DND-41 (cell line): ENCODE data around the gene CRYL1.

Source experiments
- EZH2 ChIP-seq: IDR thresholded peaks from 3 replicates; pipeline ENCODE4 v1.6.1; 2012; ENCODE audit warnings: borderline replicate concordance, low read depth, mild to moderate bottlenecking, moderate library complexity, low read length, inconsistent platforms; ENCODE audit not compliant: severe bottlenecking
- TF ChIP-seq, protein P1 (sequence below): IDR thresholded peaks from 2 replicates; pipeline ENCODE4 v1.5.1; 2012; ENCODE audit warnings: borderline replicate concordance, low read length, moderate library complexity, mild to moderate bottlenecking; ENCODE audit not compliant: poor library complexity, severe bottlenecking; ENCODE audit errors: extremely low read depth

- TF ChIP-seq, protein P1, sequence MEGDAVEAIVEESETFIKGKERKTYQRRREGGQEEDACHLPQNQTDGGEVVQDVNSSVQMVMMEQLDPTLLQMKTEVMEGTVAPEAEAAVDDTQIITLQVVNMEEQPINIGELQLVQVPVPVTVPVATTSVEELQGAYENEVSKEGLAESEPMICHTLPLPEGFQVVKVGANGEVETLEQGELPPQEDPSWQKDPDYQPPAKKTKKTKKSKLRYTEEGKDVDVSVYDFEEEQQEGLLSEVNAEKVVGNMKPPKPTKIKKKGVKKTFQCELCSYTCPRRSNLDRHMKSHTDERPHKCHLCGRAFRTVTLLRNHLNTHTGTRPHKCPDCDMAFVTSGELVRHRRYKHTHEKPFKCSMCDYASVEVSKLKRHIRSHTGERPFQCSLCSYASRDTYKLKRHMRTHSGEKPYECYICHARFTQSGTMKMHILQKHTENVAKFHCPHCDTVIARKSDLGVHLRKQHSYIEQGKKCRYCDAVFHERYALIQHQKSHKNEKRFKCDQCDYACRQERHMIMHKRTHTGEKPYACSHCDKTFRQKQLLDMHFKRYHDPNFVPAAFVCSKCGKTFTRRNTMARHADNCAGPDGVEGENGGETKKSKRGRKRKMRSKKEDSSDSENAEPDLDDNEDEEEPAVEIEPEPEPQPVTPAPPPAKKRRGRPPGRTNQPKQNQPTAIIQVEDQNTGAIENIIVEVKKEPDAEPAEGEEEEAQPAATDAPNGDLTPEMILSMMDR, result no peak
- no peak for TF ChIP-seq EZH2
Observed at GRCh38 chr13:20435616-20436368, 89.9 kb downstream of the CRYL1 start.
